ENCODE measurements around the gene TMEM214.

GRCh38 chr2:27078267-27079194 lies 45.8 kb downstream of the TMEM214 start, which contains the start of gene EMILIN1:
- no peak for TF ChIP-seq CTCF (IDR thresholded peaks at IDR 0.05; ENCODE audit: insufficient read depth, low read length)
- TF ChIP-seq POLR2AphosphoS5 (IDR thresholded peaks at IDR 0.05; ENCODE audit: low read depth): no peak

All from HL-60 (cell line).